Sigmoid colon (tissue), 7 donors: Measurements from ENCODE around the gene OR5L2. TPM values are rescaled to one million over a fixed set of nuclear protein-coding genes. Genes with fewer than 3 reads are reported as not detected.

Experiments
- DNase-seq: peaks from one replicate; pipeline ENCODE4 v3.0.0-alpha.2; 2019
- H3K27ac ChIP-seq, 4 donors: fragments of 200-600 bp; sonication (generic); one replicate each; pipeline ENCODE4 v1.5.1; 2016 to 2019; ENCODE audit warnings: mild to moderate bottlenecking in 1 of 4
- H3K27me3 ChIP-seq, 3 donors: fragments of 200-600 bp; sonication (generic); one replicate each; pipeline ENCODE4 v1.5.1; 2019; ENCODE audit warnings: mild to moderate bottlenecking in 1 of 3
- H3K36me3 ChIP-seq, 4 donors: fragments of 200-600 bp; sonication (generic); one replicate each; pipeline ENCODE4 v1.5.1; 2016 to 2019
- H3K4me1 ChIP-seq, 4 donors: fragments of 200-600 bp; sonication (generic); one replicate each; pipeline ENCODE4 v1.5.1; 2017 to 2019
- H3K4me3 ChIP-seq, 4 donors: fragments of 200-600 bp; sonication (generic); one replicate each; pipeline ENCODE4 v1.5.1; 2017 to 2019; ENCODE audit warnings: mild to moderate bottlenecking in 2 of 4, moderate library complexity in 1 of 4
- H3K9me3 ChIP-seq, 4 donors: fragments of 200-600 bp in 3 of 4; sonication (generic) in 3 of 4; one replicate each; pipeline versions ENCODE4 v1.5.1 to v1.6.1; 2013 to 2019
- CTCF ChIP-seq, 4 experiments: fragments of 450-650 bp in 3 of 4; fragments of 200-600 bp in 1 of 4; IDR thresholded peaks; one replicate each; pipeline ENCODE4 v1.5.1; 2016 to 2019; ENCODE audit warnings: antibody characterized with exemption in 4 of 4, mild to moderate bottlenecking in 3 of 4, moderate library complexity in 2 of 4
- EP300 ChIP-seq, 4 donors: sonication (generic); formaldehyde crosslinking; IDR thresholded peaks; one replicate each; pipeline ENCODE4 v1.6.1; 2017; ENCODE audit warnings: antibody characterized with exemption in 4 of 4
- POLR2A ChIP-seq, 2 donors: fragments of 450-650 bp; IDR thresholded peaks; one replicate each; pipeline ENCODE4 v1.6.1; 2016; ENCODE audit warnings: antibody characterized with exemption in 2 of 2, mild to moderate bottlenecking in 2 of 2, moderate library complexity in 2 of 2
- POLR2AphosphoS5 ChIP-seq, 4 donors: sonication (generic); formaldehyde crosslinking; IDR thresholded peaks; one replicate each; pipeline ENCODE4 v1.6.1; 2017; ENCODE audit warnings: antibody characterized with exemption in 4 of 4
- WGBS, 2 donors: extraction: QIAGEN DNeasy Blood & Tissue Kit; methylation state at CpG; one replicate each; pipeline ENCODE4 v1.1.7; 2013; 5-methylcytosine and 5-hydroxymethylcytosine counted together
- intact Hi-C: fragments of 100-400 bp; cut with DNase I; formaldehyde crosslinking; loops from one replicate; pipeline ENCODE4 v1.15.1; 2023
- polyA plus RNA-seq, 3 donors: library from polyadenylated mRNA; stranded (reverse); fragments of 200-250 nt; gene quantifications; one replicate each; pipeline ENCODE4 v1.2.3, GENCODE V29; 2013
- total RNA-seq, 4 donors: library from RNA; depleted of rRNA; stranded (reverse); fragments of >200 nt; gene quantifications; one replicate each; pipeline ENCODE4 v1.1.0, GENCODE V29; 2016
- donor health status: healthy with polysubstance abuse.
- donor health status: Bipolar disorder and iron deficiency.
- donor health status: healthy.

OR5L2 gene
- total and polyA plus RNA-seq, 7 donors: not detected

DNA sequence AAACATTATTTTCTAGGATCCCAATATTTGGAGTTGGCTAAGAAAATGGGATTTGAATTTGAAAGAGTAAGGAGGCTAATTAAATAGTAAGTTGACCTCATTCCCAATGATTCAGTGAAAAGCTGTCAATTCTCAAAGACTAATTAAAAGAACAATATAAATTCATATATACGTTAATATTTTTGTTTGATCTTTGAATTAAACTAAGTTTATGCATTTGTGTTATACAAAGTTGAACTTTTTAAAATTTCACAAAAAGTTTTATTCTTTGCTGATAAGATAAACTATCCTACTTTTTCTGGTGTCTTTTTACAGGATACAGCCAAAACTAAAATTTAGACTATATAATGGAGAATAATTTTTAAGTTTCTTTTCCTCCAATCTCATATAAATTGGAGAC lies 16.0 kb upstream of the OR5L2 start, which contains the start of gene OR5L1:
TSS of gene OR5L1 (plus strand) at position 301 of the 400 bp plus-strand sequence. CDS start 100 bp downstream, outside the sequence.
- Histone ChIP-seq H3K9me3 (peaks cover 0 to 7% (median 0%) of the 10 kb centered on the region in 4 donors), H3K4me1 (no peaks in the 10 kb centered on the region), H3K36me3 (no peaks in the 10 kb centered on the region), H3K27ac (no peak within 1 kb of the TSS), H3K27me3 (no peaks in the 10 kb centered on the region), H3K4me3 (no peak within 1 kb of the TSS)
- no peak for DNase-seq
- intact Hi-C loops: no loop called here
- 86 to 89% methylated on average over 1 of the region's 1 CpG for WGBS, 2 donors
- no peak for TF ChIP-seq POLR2A (IDR thresholded peaks at IDR 0.05)
- TF ChIP-seq POLR2AphosphoS5 (IDR thresholded peaks at IDR 0.05): no peak
- TF ChIP-seq CTCF (IDR thresholded peaks at IDR 0.05): no peak
- no peak for TF ChIP-seq EP300 (IDR thresholded peaks at IDR 0.05)

GRCh38 chr11:55819330-55819729 lies 7.7 kb upstream of the OR5L2 start, which contains the start of gene OR5D18:
TSS of gene OR5D18 (plus strand) at chr11:55819630. CDS start at chr11:55819630, 0 bp downstream.
- DNase-seq: no peak
- H3K4me3 ChIP-seq: no peak within 1 kb of the TSS
- H3K36me3 ChIP-seq: no peaks in the 10 kb centered on the region
- intact Hi-C loops: no loop called here
- 85 to 87% methylated on average over 5 of the region's 5 CpGs for WGBS, 2 donors
- no peak within 1 kb of the TSS for H3K27ac ChIP-seq
- TF ChIP-seq CTCF (IDR thresholded peaks at IDR 0.05): no peak
- TF ChIP-seq POLR2A (IDR thresholded peaks at IDR 0.05): no peak
- no peak for TF ChIP-seq POLR2AphosphoS5 (IDR thresholded peaks at IDR 0.05)
- TF ChIP-seq EP300 (IDR thresholded peaks at IDR 0.05): no peak
- no peaks in the 10 kb centered on the region for H3K4me1 ChIP-seq
- no peaks in the 10 kb centered on the region for H3K9me3 ChIP-seq
- no peaks in the 10 kb centered on the region for H3K27me3 ChIP-seq

GRCh38 chr11:55838452-55838851 lies 11.4 kb downstream of the OR5L2 start, which contains the start of gene OR5D16:
TSS of gene OR5D16 (plus strand) at chr11:55838752. CDS start at chr11:55838752, 0 bp downstream.
- WGBS, 2 donors: 28 to 54% methylated on average over 3 of the region's 3 CpGs
- TF ChIP-seq POLR2AphosphoS5 (IDR thresholded peaks at IDR 0.05) (no peak), POLR2A (IDR thresholded peaks at IDR 0.05) (no peak), CTCF (IDR thresholded peaks at IDR 0.05) (no peak), EP300 (IDR thresholded peaks at IDR 0.05) (no peak)
- Histone ChIP-seq H3K36me3 (no peaks in the 10 kb centered on the region), H3K27me3 (no peaks in the 10 kb centered on the region), H3K4me1 (no peaks in the 10 kb centered on the region), H3K4me3 (no peak within 1 kb of the TSS), H3K27ac (no peak within 1 kb of the TSS), H3K9me3 (no peaks in the 10 kb centered on the region)
- intact Hi-C loops: no loop called here
- DNase-seq: no peak

DNA sequence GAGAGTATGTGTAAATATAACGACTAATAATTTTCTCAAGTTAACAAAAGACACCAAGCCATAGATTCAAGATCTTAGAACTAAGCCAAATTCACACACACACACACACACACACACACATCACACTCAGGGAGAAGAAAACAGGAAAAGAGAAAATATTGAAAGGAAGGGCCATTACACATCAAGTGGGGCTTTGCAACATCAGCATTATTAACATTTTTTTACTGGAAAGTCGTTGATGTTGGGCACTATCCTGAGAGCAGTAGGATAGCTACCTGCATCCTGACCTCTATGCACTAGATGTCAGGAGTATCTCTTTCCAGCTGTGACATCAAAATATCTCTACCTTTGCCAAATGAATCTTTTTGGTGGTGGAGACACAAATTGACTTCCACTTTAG lies 20.4 kb downstream of the OR5L2 start:
- TF ChIP-seq POLR2A (IDR thresholded peaks at IDR 0.05) (no peak), POLR2AphosphoS5 (IDR thresholded peaks at IDR 0.05) (no peak), EP300 (IDR thresholded peaks at IDR 0.05) (no peak), CTCF (IDR thresholded peaks at IDR 0.05) (no peak)
- intact Hi-C loops: no loop called here
- Histone ChIP-seq H3K27ac (no peak overlapping the region), H3K36me3 (no peaks in the 10 kb centered on the region), H3K4me3 (no peak overlapping the region), H3K4me1 (no peaks in the 10 kb centered on the region), H3K27me3 (no peaks in the 10 kb centered on the region), H3K9me3 (no peaks in the 10 kb centered on the region)
- no peak for DNase-seq
- WGBS, 2 donors: 40 to 47% methylated on average over 2 of the region's 2 CpGs

DNA sequence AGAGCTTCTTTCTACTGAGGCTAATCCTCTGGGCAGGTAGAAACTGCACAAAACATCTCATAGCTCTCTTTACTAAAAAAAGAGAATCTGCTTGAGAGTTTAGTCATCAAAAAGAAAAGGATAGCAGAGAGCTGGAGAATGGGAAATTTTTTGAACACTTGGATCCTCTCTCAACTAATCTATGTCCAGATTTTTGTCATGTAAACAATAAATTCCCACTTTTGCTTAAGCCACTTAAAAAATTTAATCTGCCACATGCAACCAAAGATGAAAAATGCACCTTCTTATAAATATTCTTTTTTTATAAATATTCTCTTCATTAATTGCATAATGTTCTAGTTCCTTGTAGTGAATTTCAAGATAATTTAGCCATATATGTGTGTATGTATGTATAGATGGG lies 22.0 kb downstream of the OR5L2 start:
- no peaks in the 10 kb centered on the region for H3K4me1 ChIP-seq
- TF ChIP-seq EP300 (IDR thresholded peaks at IDR 0.05) (no peak), POLR2A (IDR thresholded peaks at IDR 0.05) (no peak), POLR2AphosphoS5 (IDR thresholded peaks at IDR 0.05) (no peak), CTCF (IDR thresholded peaks at IDR 0.05) (no peak)
- no peak overlapping the region for H3K4me3 ChIP-seq
- DNase-seq: no peak
- H3K9me3 ChIP-seq: no peaks in the 10 kb centered on the region
- no peak overlapping the region for H3K27ac ChIP-seq
- H3K27me3 ChIP-seq: no peaks in the 10 kb centered on the region
- H3K36me3 ChIP-seq: no peaks in the 10 kb centered on the region
- intact Hi-C loops: no loop called here
